GM19043 (cell line): ENCODE data around the gene KLKB1.
"Not testable (repeated sequence)": the region's sequence is repeated elsewhere in the genome, so short reads cannot be mapped to it uniquely, and the experiment has no call there.

Experiments
- ATAC-seq: cut with Tn5 transposase; IDR thresholded peaks from one replicate; pipeline ENCODE4 v1.9.1; 2021; ENCODE audit warnings: low read depth; ENCODE audit not compliant: unreplicated experiment

The KLKB1 gene

GRCh38 chr4:186264660-186265059, 37.4 kb downstream of the KLKB1 start:
- ATAC-seq: no peak

- ATAC-seq: not testable (repeated sequence)
Observed at GRCh38 chr4:186265250-186265649, 37.9 kb downstream of the KLKB1 start.

- ATAC-seq: no peak
Observed at GRCh38 chr4:186265683-186266652, 38.7 kb downstream of the KLKB1 start, which contains the start of gene F11. Gene F11 (plus strand): TSS chr4:186266189. CDS start chr4:186267137, 948 bp downstream.

- no peak for ATAC-seq
Observed at GRCh38 chr4:186266729-186267456, 39.6 kb downstream of the KLKB1 start.

- no peak for ATAC-seq
Observed at GRCh38 chr4:186271081-186271678, 43.9 kb downstream of the KLKB1 start.

DNA sequence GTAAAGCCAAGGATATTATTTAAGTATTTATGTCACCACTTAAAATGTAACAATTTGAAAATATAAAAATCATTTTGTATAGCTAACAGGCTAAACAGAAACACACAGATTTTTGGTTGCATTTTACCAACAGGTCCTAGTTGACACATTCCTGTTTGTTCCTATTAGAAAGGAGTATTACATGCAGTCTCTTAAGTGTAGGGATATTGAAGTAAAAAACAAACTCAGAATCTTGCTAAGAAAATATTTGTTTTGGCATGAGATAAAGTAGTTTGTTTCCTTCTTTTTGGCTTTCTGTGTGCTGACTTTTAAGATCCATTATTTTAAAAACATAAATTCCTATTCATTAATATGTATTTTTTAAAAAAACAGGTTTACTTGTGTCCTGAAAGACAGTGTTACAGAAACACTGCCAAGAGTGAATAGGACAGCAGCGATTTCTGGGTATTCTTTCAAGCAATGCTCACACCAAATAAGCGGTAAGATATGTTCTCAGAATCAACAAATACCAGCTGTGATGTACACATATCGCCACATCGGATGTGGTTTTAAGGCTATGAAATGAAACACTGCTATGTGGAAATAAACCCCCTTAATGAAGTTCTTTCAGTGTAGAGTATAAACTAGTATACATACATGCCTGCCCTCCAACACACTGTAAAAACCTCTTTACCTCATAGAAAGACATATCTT, 45.5 kb downstream of the KLKB1 start:
- ATAC-seq: no peak

- not testable (repeated sequence) for ATAC-seq
Observed at GRCh38 chr4:186273392-186273789, 46.1 kb downstream of the KLKB1 start.

DNA sequence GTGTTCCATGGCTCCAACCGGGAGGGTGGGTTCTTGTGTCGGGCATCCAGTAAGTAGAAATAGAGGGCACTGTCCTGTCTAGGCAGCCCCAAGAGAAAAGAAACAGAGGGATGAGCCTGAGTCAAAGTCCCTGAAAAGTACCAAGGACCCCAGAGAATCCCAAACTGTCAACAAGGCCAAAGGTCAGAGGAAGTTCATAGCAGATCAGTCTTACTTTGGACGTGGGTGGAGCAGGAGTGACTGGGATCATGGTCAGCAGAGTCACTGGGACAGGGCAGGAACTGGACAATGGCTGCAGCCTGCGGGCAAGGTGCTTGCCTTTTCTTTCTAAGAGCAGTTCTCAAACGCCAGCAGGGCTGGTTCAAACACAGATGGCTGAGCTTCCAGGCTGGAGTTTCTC, 56.0 kb downstream of the KLKB1 start:
- ATAC-seq: no peak

DNA sequence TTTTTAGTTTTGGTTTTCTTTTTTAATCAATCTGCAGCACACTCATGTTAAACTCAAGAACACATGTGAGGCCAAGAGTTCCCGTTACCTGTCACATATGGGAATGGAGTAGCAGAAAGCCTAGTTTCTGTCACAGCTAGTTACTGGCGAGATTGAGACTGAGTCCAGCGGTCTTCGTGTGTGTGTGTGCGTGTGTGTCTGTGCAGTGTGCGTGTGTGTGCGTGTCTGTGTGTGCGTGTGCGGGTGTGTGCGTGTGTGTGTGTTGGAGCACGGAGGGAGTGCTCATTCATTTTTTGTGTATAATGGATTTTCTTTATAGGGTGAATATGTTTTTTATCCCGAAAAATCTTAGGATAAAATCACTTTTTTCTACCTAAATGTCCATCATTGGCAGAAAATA, 57.8 kb downstream of the KLKB1 start:
- ATAC-seq: no peak

DNA sequence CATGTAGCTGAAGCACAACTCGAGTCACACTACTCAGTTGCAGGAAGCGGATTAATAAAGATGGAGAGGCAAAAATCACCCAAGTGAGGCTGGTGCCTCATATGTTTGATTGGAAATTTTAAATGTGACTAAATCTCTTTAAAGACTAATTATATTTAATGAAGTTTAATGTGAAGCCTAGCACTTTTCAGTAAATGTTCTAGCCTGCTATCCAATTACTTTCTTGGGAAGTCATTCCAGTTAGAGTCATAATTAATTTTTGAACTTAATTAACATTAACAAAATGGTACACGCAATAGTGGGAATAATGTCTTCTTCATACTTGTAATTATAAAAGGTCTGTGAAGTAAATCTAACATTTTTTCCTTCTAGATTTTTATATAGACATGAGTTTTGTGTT, 59.3 kb downstream of the KLKB1 start:
- ATAC-seq: no peak

- no peak for ATAC-seq
Observed at GRCh38 chr4:186291256-186291890, 64.1 kb downstream of the KLKB1 start.

DNA sequence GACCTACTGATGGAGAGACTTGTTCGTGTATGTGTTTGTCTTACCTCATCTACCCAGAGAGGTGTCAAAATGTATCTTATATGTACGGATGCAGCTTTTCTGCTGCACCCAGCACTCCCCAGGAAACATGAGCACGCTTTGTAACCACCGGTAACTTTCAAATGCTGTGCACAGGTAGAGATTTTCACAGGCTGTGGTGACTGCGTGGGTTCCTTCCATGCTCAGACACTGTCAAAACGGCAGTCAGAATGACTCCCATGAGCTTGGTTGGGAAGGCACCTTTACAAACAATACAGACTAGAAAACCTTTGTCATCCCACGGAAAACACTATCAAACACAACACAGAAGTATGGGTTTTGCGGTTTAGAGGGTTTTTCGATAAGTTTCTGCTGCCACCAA, 66.9 kb downstream of the KLKB1 start:
- ATAC-seq: no peak

DNA sequence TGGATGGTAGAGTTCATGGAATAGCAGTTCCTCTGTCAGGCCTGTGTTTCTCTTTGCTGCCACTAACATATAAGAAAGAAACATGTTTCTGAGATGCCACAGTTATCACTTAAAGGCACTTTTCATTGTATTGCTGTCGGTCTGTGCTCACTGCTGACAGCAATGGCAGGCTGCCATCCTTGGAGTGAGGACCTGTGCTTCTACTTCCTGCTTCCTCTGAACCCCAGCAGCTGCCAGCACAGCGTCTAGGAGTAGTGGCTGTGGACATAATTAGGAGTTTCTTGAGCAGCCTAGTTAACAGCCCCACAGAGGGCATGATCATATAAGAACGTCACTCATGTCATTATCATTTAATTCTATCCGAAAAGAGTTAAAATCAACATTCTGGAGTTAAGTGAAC, 69.2 kb downstream of the KLKB1 start:
- no peak for ATAC-seq

- peak; percentile 51 for ATAC-seq
Observed at GRCh38 chr4:186297013-186297645, 69.8 kb downstream of the KLKB1 start.

DNA sequence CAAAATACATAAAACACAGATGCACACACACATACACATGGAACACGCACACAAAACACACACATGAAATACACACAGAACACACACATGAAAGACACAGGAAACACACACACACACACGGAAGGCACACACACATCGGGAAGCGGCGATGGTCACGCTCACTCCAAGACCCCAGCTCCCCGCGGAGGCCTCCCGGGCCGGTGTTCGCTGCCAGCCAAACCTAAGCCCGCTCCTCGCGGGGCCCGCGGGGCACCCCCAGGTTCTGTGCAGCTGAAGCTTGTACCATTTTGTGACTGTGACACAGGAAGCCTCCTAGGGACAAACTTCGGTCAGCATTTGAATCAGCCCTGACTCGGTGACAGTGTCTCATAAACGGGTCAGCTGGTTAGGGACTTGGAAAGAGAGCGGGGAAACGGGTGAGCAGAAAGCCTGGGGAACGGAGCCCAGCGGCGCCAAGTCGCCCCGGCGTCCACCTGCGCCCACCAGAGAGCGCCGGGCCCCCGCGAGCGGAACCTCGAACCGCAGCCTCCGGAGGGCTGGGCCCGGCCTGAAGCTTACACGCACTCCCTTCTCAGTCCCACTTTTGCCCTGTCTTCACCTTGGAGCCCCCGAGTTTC, 70.8 kb downstream of the KLKB1 start:
- no peak for ATAC-seq

- ATAC-seq: no peak
Observed at GRCh38 chr4:186299291-186299690, 72.0 kb downstream of the KLKB1 start.

DNA sequence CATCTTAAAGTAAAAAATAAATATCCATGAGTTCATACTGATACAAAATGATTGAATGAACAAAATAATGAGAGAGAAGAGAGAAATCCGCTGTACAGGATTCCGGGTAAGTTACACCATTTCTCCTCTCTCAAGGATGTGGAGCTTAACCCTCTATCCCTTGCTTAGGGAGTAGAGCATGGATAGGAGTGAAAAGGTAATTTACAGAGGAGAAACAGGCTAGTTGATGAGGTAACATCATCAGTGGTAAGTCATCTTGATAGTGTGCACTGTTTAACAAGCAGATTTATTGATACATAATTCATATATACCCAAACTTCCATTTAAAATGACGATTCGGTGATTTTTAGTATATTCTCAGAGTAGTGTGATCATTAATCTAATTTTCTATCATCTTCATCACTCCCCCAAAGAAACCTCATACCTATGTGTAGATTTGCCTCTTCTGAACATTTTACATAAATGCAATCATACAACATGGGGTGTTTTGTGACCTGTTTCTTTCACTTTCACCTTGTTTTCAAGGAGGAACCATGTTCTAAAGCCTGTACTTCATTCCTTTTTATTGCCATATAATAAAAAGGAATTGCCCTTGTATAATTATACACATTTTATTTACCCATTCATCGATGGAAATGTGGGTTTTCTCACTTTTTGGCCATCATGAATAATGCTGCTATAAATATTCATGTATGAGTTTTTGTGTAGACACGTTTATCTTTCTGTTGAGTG, 73.5 kb downstream of the KLKB1 start:
- ATAC-seq: no peak

GRCh38 chr4:186304216-186304615, 76.9 kb downstream of the KLKB1 start:
- ATAC-seq: no peak
